GM12892 (cell line): ENCODE measurements around the gene SIRT4.
A peak's percentile ranks its signal among the peaks of the same experiment; 100 is the strongest.

Experiments
- DNase-seq: peaks from one replicate; pipeline ENCODE4 v3.0.0; 2011; ENCODE audit not compliant: insufficient read length
- FAIRE-seq: peaks from 2 replicates; lab custom pipeline; 2011; peaks lifted over from hg19 to GRCh38; lab: Jason Lieb, UNC
- POLR2A ChIP-seq: IDR thresholded peaks from 2 replicates; pipeline ENCODE4 v1.6.1; 2011; ENCODE audit warnings: low read depth, low read length, control low read depth
- POLR2AphosphoS5 ChIP-seq: IDR thresholded peaks from 2 replicates; pipeline ENCODE4 v1.6.1; 2011; ENCODE audit warnings: low read depth, low read length, control low read depth
- TAF1 ChIP-seq: IDR thresholded peaks from 2 replicates; pipeline ENCODE4 v1.6.1; 2011; ENCODE audit warnings: low read depth, mild to moderate bottlenecking, control low read depth, low read length, borderline replicate concordance

SIRT4 gene

DNA sequence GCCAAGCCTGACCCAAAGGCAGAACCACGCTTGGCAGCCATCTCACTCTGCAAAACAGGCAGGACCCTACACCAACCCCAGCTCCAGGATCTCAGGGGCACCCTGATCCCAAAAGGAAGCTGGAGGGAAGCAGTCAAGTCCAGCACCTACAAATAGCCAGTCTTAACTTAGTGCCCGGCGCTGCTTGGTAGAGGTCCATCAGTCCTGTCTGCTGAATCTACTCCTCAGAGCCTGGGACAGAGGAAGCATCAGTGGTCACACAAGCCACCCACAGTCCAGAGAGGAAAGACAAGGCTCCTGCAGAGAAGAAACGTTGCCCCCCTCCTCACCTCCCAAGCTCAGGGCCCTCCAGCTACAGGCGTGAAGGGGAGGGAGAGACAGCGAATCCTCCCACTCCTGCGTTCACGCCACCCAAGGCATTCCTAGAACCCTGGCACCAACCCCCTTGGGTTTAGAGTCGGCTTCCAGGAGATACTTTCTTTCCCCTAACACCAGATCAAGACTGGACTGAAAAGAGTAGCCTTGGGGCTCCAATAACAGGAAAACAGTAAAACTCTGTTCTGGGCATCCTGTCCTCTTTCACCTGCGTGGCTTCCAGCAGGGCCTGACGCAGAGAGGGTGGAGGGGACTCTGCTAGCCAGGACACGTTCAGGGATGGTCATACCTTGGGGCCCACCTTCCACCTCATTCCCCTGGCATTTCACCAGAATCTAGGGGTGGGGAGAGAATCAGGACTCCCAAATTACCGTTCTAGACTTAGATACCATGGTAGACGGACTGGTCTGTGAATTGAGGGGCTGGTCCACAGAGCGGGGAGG, 37.8 kb upstream of the SIRT4 start:
- TF ChIP-seq POLR2AphosphoS5 (no peak), POLR2A (no peak), TAF1 (no peak)
- DNase-seq: no peak
- FAIRE-seq: no peak

GRCh38 chr12:120264904-120265472, 37.1 kb upstream of the SIRT4 start:
- DNase-seq: no peak
- FAIRE-seq: no peak
- TF ChIP-seq POLR2A (no peak), POLR2AphosphoS5 (no peak), TAF1 (no peak)

DNA sequence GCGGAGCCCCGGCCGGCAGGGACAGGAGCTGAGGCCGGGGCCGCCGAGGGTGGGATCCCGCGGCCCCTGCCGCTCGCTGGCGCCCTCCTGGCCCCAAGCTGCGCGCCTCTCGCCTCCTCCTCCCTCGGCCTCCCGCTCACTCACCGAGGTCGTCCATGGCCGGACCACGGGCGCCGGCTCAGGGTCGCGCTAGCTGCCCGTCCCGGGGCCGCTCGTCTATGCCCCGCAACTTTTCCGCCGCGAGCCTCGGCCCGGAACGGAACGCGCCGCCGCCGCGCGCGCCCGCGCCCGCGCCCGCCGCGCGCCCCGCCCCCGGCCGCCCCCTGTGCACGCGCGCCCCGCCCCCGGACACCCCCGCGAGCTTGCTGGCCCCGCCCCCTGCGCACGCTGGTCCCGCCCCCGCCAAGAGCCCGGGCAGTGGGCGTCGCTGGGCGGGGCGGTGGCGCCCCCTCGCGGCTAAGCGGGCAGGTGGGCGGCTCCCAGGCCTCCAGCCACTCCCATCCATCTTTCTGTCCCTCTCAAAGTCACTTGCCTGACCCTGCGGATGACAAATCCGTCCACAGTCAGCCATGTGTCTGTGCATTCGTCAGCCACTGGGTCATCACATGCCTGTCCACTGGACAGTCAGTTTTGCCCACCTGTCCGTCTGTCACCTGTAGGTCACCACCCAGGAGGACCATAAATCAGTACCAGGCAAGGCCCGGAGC, 36.5 kb upstream of the SIRT4 start, which contains the start of gene PXN:
Gene PXN, minus strand, starts transcription at position 258 of the 707 bp plus-strand sequence. Its CDS starts 101 bp downstream, at position 157.
- DNase-seq: peak; percentile 79
- FAIRE-seq: peak; percentile 73
- TF ChIP-seq POLR2A (peak; percentile 26; the same call in 1 of the 2 replicates), TAF1 (no peak), POLR2AphosphoS5 (no peak)

- no peak for FAIRE-seq
Observed at GRCh38 chr12:120266180-120266870, 35.8 kb upstream of the SIRT4 start.

GRCh38 chr12:120267736-120268135, 34.4 kb upstream of the SIRT4 start:
- TF ChIP-seq POLR2A (no peak), TAF1 (no peak), POLR2AphosphoS5 (no peak)
- no peak for FAIRE-seq
- DNase-seq: no peak

More at GRCh38 chr12:120266180-120266870, 35.8 kb upstream of the SIRT4 start:
- no peak for DNase-seq
- TF ChIP-seq POLR2AphosphoS5 (no peak), POLR2A (no peak), TAF1 (no peak)

DNA sequence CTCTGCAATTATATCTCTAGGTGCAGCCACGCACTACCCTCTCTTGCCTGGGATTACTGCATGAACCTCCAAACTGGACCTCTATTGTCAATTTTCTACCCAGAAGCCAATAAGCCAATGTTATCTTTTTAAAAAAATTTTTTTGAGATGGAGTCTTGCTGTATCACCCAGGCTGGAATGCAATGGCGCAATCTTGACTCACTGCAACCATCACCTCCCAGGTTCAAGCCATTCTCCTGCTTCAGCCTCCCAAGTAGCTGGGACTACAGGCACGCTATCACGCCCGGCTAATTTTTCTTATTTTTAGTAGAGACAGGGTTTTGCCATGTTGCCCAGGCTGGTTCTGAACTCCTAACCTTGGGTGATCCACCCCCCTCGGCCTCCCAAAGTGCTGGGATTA, 25.4 kb upstream of the SIRT4 start:
- DNase-seq (no peak), FAIRE-seq (no peak)
- no peak for TF ChIP-seq TAF1
- TF ChIP-seq POLR2AphosphoS5: no peak
- TF ChIP-seq POLR2A: no peak

- DNase-seq: no peak
- FAIRE-seq: no peak
Observed at GRCh38 chr12:120278137-120279069, 23.7 kb upstream of the SIRT4 start.

DNA sequence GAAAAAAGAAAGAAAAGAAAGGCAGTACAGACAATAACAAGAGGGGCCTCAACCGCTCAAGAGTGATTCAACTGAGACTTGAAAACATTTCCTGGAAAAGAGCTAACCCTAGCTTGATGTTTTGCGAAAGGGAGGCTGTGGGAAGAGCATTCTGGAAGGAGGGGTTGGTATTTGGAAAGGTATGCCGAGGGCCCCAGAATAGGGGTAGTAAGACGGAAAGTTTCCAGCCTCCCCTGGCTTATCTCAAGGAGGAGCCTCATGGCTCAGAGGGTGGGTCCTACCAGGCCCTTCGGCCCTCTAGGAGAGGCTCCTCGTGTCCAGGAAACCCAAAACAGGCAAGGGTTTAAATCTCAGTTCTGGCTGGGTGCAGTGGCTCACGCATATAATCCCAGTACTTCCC, 18.8 kb upstream of the SIRT4 start:
- DNase-seq (no peak), FAIRE-seq (no peak)
- TF ChIP-seq POLR2A (no peak), TAF1 (no peak), POLR2AphosphoS5 (no peak)

More at GRCh38 chr12:120278137-120279069, 23.7 kb upstream of the SIRT4 start:
- TF ChIP-seq TAF1: no peak
- no peak for TF ChIP-seq POLR2AphosphoS5
- TF ChIP-seq POLR2A: no peak

DNA sequence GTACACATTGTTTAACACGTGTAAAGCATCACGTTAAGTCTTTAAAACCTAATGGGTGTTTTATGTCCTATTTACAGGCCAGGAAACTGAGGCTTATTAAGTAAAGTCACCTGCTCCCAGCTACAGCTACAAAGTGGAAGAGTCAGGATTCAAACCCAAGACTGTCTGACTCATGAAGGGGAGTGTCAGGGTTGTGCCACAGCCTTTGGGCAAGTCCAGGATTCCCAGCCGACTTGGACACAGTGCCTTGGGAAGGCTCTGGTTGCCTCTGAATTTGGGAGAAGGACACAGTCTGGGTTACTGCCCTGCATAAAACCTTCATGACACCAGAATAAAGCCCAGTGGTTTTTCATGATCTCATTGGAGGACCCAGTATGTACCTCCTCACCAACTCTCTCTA, 17.7 kb upstream of the SIRT4 start:
- no peak for DNase-seq
- TF ChIP-seq TAF1: no peak
- no peak for TF ChIP-seq POLR2A
- TF ChIP-seq POLR2AphosphoS5: no peak
- FAIRE-seq: no peak
